NCI-H524 (cell line): ENCODE data around the gene TULP3.

Source experiments
- DNase-seq, 2 experiments: peaks; one replicate each; lab custom pipeline; 2025; lab: John Stamatoyannopoulos, UW

The TULP3 gene

DNA sequence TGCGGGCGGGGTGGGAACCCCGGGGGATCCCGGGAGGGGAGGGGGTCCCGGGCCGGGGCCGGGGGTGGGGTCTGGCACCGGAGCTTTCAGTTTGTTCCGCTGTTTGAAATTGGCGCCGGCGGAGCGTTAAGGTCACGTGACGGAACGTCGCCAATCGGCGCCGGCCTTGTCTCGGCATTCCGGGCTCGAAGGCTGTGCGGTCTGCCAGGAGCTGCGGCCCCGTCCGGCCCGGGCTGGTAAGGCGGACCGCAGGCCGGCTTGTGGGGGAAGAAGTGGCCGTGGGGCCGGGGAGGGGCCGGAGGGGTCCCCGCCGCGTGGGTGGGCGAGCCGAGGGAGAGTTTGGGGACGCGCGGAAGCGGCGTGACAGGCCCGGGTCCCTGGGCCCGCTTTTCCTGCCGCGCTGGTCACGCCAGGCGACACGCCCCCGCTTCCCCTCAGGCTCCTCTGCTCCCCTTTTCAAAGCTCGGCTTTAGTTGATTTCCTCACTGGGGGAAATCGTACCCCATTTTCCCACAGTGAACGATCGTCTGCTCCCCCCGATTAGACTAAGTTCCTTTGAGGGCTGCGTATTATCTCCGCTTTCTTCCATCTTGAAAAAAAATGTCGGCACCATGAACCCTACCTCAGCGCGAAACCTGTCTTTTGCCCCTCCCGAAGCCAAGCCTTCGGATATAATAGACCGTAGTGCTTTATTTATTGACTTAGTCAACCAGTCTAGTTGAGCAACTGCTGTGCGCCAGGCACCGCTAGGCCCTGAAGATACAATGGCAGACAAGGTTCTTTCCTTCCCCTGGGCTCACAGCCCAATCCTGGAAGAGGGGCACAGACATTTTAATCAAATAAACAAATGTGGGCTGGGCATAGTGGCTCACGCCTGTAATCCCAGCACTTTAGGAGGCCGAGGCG lies 13.4 kb upstream of the TULP3 start, which contains the start of the genes FOXM1 and RHNO1:
FOXM1 (minus strand) TSS at position 128 of the 906 bp plus-strand sequence. CDS start 2,696 bp downstream, outside the sequence.
RHNO1 (plus strand) TSS at position 177 of the 906 bp plus-strand sequence. CDS start 8,144 bp downstream, outside the sequence.
- peak; percentile 38 to 72 for DNase-seq

DNA sequence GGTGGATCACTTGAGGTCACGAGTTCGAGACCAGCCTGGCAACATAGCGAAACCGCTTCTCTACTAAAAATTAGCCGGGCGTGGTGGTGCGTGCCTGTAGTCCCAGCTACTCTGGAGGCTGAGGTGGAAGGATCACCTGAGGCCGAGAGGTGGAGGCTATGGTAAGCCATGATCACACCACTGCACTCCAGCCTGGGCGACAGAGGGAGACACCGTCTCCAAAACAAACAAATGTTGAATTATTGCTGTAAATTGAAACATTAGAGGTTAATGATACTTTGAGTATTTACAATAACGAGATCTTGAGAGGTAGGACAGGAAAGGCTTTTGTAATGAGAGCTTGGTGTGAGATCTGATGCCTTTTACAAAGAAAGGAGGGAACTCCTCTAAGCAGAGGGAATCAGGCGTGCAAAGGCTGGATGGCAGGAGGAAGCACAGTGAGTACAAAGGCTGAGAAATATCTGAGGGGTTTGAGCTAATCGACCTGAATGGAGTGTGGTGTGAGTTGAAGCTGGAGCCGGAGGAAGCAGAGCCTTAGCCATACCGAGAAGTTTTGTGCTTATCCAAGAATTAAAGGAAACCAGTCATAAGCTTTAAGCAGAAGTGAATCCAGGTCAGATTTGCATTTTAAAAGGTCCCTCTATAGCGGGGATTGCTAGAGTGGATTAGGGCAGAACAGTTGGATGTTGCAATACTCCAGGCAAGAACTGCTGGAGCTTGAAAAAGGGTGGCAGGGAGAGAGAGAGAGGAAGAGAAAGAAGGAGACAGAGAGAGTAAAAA lies 12.5 kb upstream of the TULP3 start:
- no peak for DNase-seq

DNA sequence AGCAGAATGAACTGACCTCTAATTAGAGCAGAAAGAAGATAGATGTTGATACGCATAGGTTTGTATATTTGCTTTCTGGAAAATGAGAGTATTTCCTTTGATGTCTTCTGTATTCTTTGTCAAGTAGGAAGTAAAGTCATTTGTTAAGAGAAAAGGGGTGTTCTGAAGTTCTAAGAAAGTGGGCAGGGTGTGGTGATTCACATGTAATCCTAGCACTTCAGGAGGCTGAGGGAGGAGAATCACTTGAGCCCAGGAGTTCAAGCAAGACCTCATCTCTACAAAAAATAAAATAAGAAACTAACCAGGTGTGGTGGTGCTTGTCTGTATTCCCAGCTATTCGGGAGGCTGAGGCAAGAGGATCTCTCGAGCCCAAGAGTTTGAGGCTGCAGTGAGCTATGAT lies 10.8 kb upstream of the TULP3 start:
- no peak for DNase-seq

DNA sequence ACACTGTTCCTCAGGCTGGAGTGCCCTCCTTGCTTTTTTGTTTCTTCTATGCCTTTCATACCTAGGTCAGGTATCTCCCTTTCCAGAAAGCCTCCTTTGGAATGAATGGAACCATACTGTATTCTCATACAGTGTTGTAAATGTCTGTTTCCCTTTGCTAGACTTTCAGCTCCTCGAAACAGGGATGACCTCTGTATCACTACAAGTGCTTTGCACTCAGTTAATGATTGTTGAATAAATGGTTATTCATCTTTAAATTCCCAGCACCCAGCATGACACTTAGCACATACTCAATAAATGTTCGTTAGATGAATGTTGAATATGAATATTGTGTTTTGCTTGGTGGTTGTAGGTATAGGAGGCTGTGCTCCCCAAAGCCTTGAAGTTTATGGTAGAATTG lies 5.9 kb upstream of the TULP3 start:
- DNase-seq, result no peak

DNA sequence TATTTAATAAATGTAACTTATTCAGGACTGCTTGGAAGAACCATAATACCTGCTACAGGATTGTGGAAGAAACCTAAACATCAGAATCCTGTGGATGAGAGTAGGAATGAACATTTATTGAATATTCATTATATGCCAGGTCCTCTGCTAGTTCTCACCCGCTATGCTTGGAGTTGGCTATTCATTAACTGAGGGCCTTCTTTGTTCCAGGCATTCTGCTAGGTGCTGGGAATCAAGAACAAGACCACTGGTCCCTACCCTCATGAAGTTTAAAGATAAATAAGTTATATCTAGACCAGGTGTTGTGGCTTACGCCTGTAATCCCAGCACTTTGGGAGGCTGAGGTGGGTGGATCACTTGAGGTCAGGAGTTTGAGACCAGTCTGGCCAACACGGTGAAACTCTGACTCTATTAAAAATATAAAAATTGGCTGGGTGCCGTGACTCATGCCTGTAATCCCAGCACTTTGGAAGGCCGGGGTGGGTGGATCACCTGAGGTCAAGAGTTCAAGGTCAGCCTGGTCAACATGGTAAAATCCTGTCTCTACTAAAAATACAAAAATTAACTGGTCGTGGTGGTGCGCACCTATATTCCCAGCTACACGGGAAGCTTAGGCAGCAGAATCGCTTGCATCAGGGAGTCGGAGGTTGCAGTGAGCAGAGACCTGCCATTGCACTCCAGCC lies 3.8 kb upstream of the TULP3 start:
- DNase-seq, result no peak

DNA sequence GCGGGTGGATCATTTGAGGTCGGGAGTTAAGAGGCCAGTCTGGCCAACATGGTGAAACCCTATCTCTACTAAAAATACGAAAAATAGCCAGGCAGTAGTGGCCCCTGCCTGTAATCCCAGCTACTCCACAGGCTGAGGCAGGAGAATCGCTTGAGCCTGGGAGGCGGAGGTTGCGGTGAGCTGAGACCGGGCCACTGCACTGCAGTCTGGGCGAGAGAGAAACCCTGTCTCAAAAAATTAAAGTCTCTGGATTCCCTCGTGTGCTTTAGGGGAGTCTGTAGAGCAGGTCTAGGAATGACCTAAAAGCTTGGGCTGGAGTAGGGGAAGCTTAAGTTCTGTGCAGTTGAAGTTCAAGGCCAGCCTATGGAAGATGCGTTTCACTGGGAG lies 697 bp upstream of the TULP3 start:
- DNase-seq, result no peak

DNA sequence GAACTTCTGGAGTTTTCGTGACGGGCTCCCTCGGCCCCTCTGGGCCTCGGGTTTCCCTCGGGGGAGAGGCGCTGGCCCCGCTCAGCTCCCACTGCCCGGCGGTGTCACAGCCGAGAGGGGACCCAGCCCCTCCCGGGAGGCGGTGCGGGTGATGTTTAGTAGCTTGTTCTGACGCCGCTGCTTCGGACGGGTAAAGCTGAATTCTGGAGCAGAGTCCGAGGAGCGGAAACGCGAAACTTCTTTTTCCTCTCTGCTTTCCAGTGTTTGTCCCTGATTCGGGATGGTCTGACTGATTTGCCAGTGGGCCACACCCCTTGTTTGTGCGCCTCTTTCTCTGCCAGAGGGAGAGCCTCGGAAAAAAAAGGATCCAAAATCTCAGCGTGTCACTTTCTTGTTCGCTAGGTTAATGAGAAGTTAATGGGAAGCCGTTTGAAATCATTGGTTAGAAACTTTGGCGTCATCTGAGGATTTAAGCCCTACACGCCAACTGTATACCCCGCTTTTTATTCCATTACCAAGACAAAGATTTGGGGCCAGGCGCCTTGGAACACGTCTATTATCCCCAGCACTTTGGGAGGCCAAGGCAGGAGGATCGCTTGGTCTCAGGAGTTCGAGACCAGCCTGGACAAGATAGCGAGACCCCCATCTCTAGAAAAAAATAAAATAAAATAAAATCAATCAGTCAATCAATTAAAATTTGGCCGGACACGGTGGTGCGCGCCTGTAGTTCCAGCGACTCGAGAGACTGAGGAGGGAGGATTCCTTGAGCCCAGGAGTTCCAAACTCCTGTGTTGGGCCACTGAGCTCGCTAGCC lies 756 bp downstream of the TULP3 start:
- DNase-seq, result peak in 1 of 2 experiments; percentile 27

DNA sequence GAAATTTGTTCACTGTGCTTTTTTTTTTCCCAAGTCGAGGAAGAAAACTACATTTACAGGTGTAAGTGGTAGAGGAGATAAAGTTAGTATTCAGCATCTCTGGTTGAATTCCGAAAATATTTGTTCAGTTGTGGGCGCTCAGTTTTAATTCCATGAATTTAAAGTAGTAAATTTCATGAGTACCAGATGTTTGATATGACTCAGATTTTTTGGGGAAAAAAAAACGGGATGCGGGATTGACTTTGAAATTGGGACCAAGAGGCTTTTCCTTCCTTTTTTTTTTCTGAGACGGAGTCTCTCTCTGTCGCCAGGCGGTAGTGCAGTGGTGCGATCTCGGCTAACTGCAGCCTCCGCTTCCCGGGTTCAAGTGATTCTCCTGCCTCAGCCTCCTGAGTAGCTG lies 1.6 kb downstream of the TULP3 start:
- no peak for DNase-seq

DNA sequence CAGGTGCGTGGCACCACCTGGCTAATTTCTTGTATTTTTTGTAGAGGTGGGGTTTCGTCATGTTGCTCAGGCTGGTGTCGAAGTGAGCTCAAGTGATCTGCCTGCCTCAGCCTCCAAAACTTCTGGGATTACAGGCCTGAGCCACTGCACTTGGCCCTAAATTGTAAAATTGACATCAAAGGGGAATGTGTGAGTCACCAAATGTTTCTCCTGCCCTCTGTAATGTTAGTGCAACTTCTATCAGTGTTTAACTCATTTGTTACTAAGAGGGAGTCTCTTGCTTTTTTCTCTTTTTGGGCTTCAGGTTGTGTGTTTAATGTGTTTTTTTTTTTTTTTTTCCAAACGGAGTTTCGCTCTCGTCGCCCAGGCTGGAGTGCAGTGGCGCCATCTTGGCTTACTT lies 2.3 kb downstream of the TULP3 start:
- no peak for DNase-seq

DNA sequence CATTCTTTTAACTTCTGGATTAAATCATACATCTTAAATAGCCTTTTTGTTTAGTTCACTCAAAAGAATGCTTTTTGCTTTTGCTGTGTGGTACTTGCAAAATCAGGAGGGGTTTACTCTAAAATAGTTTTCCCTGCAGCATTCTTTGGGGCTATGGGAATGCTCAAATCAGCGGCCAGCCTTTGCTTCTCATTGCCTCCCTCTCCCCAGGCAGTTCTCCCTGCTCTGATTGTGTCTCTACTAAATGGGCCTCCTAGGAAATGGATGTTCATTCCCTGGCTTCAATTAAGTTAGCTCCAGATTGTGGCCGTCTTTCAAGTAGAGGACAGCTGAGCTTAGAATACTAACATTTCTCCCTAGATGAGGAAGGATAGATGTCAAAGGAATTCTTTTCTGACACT lies 4.4 kb downstream of the TULP3 start:
- no peak for DNase-seq

DNA sequence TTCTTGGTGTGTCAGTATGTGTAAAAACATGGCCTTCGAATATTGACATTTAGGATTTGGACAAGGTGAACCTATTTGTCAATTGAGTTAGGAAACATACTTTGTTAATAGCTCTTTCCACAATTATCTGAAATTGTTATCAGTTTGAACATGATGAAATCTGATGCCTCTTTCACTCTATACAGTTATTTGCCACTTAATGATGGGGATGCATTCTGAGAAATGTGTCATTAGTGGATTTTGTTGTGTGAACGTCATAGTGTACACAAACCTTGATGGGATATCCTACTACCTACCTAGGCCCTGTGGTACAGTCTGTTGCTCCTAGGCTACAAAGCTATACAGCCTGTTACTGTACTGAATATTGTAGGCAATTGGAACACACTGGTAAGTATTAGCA lies 4.8 kb downstream of the TULP3 start:
- no peak for DNase-seq

DNA sequence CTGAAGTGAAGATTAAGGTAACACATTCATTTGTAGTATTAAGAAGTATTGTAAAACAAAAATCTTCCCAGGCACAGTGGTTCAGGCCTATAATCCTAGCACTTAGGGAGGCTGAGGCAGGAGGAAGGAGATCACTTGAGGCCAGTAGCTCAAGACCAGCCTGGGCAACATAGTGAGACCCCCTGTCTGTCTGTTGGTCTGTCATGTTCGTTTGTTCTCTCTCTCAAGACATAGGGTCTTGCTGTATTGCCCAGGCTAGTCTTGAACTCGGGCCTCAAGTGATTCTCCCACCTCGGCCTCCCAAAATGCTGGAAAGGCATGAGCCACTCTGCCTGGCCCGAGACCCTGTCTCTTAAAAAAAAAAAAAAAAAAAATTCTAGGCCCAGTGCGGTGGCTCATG lies 6.7 kb downstream of the TULP3 start:
- no peak for DNase-seq

DNA sequence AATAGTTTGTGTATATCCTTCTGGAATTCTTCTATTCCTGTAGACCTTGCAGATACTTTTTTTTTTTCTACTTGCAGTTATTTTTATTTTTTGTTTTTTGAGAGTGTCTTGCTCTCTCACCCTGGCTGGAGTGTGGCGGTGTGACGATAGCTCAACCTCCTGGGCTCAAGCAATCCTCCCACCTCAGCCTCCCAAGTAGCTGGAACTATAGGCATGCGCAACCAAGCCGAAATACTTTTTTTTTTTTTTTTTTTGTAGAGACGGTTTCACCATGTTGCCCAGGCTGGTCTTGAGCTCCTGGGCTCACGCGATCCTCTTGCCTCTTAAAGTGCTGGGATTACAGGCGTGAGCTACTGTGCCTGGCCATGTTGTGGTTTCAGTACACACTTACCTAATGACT lies 10.0 kb downstream of the TULP3 start:
- no peak for DNase-seq

DNA sequence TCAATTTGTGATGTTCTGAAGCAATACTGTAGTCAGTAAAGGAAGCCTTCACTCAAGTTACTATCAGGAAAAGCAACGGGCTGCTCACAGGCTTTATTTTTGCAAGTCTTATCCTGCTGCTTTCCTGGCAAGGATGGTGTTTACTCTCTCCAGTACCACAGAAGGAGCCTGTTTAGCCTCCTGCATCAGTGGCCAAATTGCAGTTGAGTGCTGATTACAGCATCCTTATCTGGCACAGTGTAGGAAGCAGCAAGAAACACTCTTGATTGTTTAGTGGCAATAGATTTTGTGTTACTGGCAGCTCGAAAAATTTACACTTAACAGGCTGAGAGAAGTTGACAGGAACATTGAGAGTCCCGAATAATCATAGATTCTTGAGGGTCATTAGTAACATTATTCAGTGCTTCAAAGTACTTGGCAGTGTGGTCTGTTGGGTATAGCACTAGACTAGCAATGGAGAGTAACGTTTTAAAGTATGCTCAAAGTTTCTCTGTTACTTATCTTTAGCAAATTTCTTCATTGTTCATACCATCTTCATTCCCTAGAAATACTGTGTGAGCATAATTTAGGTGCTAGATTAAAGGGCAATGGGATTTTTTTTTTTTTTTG lies 11.7 kb downstream of the TULP3 start:
- no peak for DNase-seq

DNA sequence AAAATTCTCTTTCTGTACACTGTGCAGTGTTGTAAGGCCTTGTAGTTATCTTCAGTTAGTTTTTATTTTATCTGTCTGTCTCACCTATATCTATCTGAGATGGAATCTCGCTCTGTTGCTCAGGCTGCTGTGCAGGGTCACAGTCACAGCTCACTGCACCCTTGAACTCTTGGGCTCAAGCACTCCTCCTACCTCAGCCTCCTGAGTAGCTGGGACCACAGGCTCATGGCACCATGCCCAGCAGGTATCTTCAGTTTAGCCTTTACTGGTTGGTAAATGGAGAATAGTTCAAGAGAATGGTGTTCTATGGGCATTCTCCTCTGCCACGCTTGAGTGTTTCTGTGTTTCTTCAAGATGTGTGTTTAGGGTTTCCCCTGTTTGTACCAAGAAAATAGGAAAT lies 13.6 kb downstream of the TULP3 start:
- no peak for DNase-seq

DNA sequence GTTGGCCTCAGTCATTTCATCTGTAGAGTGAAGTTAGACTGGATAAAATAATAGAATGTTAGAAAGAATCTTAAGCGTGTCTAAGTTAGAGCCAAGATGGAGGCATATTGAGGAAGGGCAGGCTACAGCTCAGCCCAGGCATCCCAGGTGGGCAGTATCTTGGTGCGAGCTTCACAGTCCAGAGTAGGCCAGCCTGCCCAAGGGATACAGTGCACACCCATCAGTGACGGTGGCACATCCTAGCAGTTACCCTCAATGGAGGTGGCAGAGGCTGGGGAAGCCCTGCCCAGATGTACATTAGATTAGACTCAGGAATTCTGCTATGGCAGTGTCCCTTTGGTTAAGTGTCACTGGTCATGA lies 21.5 kb downstream of the TULP3 start:
- no peak for DNase-seq

DNA sequence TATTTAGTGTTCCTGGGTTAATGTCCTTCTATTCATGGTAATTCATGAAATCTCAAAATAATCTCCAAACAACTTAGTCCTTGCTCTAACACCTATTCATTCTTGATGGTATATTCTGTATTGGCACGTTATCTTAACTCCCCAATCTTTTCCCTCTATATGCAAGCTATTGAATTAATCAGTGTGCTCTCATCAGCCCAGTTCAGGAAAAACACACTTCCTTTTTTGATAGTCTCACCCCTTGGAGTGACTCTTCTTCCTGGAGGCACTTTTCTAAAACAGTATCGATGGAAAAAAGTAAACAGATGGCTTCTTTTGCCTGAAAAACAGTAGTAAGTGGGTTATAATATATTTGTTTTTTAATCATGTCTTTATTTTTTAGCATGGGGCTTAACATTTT lies 28.6 kb downstream of the TULP3 start:
- DNase-seq, result no peak

DNA sequence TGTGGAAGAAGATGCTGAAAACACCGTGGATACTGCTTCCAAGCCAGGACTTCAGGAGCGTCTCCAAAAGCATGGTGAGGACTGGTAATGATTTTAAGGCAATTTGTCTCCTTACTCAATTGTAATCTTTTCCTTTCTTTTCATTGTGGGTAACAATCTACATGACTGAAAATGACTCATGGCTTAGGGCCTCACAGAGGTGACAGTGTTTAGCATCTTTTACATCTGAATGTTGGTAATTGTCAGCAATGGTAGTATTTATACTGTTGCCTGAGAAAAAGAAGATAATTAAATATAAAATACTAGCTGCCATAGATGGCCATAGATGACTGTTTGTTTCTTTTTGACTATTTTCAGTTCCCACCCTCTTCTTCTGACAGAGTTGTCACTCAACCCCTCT lies 31.6 kb downstream of the TULP3 start:
- no peak for DNase-seq

DNA sequence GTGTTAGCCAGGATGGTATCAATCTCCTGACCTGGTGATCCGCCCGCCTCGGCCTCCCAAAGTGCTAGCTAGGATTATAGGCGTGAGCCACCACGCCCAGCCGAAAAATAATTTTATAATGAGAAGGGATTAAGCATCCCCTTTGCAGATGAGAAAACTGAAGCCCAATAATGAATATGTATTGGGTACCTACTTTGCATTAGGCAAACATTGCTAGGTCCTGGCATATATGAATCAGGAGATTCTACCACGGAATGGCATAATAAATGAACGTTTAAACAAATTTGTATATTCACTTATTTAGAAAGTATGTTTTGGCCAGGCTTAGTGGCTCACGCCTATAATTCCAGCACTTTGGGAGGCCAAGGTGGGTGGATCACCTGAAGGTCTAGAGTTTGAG lies 32.4 kb downstream of the TULP3 start:
- DNase-seq, result no peak

DNA sequence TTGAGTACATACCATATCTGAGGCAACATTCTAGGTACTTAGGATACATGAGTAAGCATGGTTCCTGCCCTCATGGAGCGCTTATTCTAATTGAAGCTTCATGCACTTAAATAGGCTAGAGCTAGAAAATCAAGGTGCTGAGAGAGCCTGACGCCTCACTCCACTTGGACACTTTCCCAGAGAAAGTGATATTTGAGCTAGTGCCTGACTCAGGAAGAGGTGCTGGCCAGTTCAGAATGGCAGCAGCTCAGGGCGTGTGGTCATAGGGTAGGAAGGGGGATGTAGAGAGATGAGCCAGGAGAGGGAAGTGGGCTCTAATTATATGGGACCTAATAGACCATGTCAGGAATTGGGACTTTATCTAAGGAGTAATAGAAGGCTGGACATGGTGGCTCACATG lies 33.3 kb downstream of the TULP3 start:
- DNase-seq, result no peak

DNA sequence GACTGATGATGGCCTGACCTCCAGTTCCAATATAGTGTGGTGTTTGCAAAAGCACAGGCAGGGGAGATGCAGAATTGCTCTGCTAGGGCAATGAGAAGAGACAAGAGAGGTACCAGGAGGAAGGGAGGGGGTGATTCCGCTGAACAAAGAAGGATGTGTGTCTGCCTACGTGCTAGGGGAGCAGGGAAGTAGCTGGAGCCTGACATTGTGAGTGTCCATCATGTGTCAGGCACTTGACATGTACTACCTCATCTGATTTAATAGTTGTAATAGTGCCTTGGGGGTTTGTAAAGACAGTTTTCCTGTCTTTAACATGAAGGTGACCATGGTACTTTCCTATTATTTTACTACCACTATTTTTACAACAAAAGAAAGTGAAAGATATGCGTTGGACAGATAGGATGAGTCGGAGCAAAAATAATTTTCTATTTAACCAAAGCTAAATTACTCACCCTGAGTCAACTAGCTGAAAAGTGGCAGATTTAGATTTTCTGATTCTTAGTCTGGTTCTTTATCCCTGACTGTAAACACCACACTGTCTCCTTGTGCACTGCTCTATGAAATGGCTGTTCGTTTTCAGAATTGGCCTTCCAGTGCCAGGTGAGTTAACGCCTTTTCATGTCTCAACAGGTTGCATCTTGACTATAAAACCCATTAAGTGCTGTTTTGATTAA lies 34.8 kb downstream of the TULP3 start:
- DNase-seq, result no peak
